ENCODE measurements around the gene DHFR2.

- TF ChIP-seq CTCF (IDR thresholded peaks at IDR 0.05; ENCODE audit: low read depth, low read length, missing input control), result no peak
- TF ChIP-seq YY1 (IDR thresholded peaks at IDR 0.05), result no peak
- no peak for TF ChIP-seq RAD21 (IDR thresholded peaks at IDR 0.05)
- no peak for TF ChIP-seq HNF4A (conservative IDR thresholded peaks at IDR 0.05)
- no peak for TF ChIP-seq ATF3 (IDR thresholded peaks at IDR 0.05)
- TF ChIP-seq RXRA (IDR thresholded peaks at IDR 0.05), result no peak
- TF ChIP-seq FOXA1 (IDR thresholded peaks at IDR 0.05), result no peak
- TF ChIP-seq MAX (IDR thresholded peaks at IDR 0.05), result no peak
- no peak for TF ChIP-seq JUND (IDR thresholded peaks at IDR 0.05)
- TF ChIP-seq SP1 (IDR thresholded peaks at IDR 0.05), result no peak
- no peak for TF ChIP-seq TAF1 (conservative IDR thresholded peaks at IDR 0.05)
- TF ChIP-seq EGR1 (IDR thresholded peaks at IDR 0.05; ENCODE audit: low read depth in 2 of 2), result no peak
- TF ChIP-seq GABPA (IDR thresholded peaks at IDR 0.05 in 1 of 2, conservative IDR thresholded peaks at IDR 0.05 in 1 of 2), result no peak
Observed at GRCh38 chr3:94106268-94106667, 43.6 kb upstream of the DHFR2 start.

Data from liver (tissue), 3 donors.